Neural cell (in vitro differentiated cells): ENCODE data around the gene PTPRC. TPM values are rescaled to one million over a fixed set of nuclear protein-coding genes. Genes with fewer than 3 reads are reported as not detected.

ENCODE experiments used
- H2AFZ ChIP-seq: fragments of 200-600, 300-800 bp; sonication (generic), shearing (Covaris generic); 2 replicates; pipeline ENCODE4 v1.6.0; 2014; ENCODE audit warnings: low read depth, mild to moderate bottlenecking, antibody characterized with exemption, low read length, moderate library complexity
- H3F3A ChIP-seq: fragments of 200-600 bp; shearing (Covaris generic); 2 replicates; pipeline ENCODE4 v1.6.1; 2016; ENCODE audit warnings: mild to moderate bottlenecking, moderate library complexity, mixed read lengths, antibody characterized with exemption, low read length; ENCODE audit not compliant: insufficient read depth, poor library complexity, severe bottlenecking
- H3K27ac ChIP-seq: fragments of 200-600, 300-800 bp; sonication (generic), shearing (Covaris generic); 2 replicates; pipeline ENCODE4 v1.5.1; 2014; ENCODE audit warnings: mild to moderate bottlenecking, low read length, moderate library complexity
- H3K27me3 ChIP-seq: fragments of 300-800, 200-600 bp; sonication (generic), shearing (Covaris generic); 2 replicates; pipeline ENCODE4 v1.6.0; 2014; ENCODE audit warnings: mild to moderate bottlenecking, low read depth, low read length, moderate library complexity; ENCODE audit not compliant: insufficient read depth
- H3K36me3 ChIP-seq: fragments of 300-800, 200-600 bp; sonication (generic), shearing (Covaris generic); 2 replicates; pipeline ENCODE4 v1.5.1; 2014; ENCODE audit warnings: mild to moderate bottlenecking, antibody characterized with exemption, low read length, moderate library complexity; ENCODE audit not compliant: insufficient read depth
- H3K4me2 ChIP-seq: fragments of 300-800, 200-600 bp; sonication (generic), shearing (Covaris generic); 2 replicates; pipeline ENCODE4 v1.6.0; 2014; ENCODE audit warnings: mild to moderate bottlenecking, low read length
- H3K4me3 ChIP-seq: fragments of 300-800, 200-600 bp; sonication (generic), shearing (Covaris generic); 2 replicates; pipeline ENCODE4 v1.5.1; 2014; ENCODE audit warnings: mild to moderate bottlenecking, low read length, moderate library complexity
- H3K79me2 ChIP-seq: fragments of 200-600 bp; shearing (Covaris generic); replicated peaks from 2 replicates; pipeline ENCODE4 v1.6.0; 2014; ENCODE audit warnings: mild to moderate bottlenecking, low read length, moderate library complexity; ENCODE audit not compliant: insufficient read depth
- H3K9ac ChIP-seq: fragments of 300-800, 200-600 bp; sonication (generic), shearing (Covaris generic); 2 replicates; pipeline ENCODE4 v1.6.1; 2016; ENCODE audit warnings: mild to moderate bottlenecking, low read length, mixed read lengths
- H3K9me2 ChIP-seq: fragments of 200-600 bp; shearing (Covaris generic); 2 replicates; pipeline ENCODE4 v1.6.1; 2016; ENCODE audit warnings: mild to moderate bottlenecking, low read length, mixed read lengths; ENCODE audit not compliant: insufficient read depth
- H3K9me3 ChIP-seq: fragments of 200-600, 300-800 bp; sonication (generic), shearing (Covaris generic); 2 replicates; pipeline ENCODE4 v1.6.1; 2016; ENCODE audit warnings: mild to moderate bottlenecking, mixed run types, low read length, moderate library complexity, mixed read lengths
- H4K20me1 ChIP-seq: fragments of 200-600 bp; shearing (Covaris generic); 2 replicates; pipeline ENCODE4 v1.6.1; 2016; ENCODE audit warnings: mild to moderate bottlenecking, mixed run types; ENCODE audit not compliant: insufficient read depth
- CTCF ChIP-seq: fragments of 450-650 bp; IDR thresholded peaks from 2 replicates; pipeline ENCODE4 v1.5.1; 2014; ENCODE audit warnings: antibody characterized with exemption, mild to moderate bottlenecking, moderate library complexity; ENCODE audit not compliant: poor library complexity, severe bottlenecking
- EP300 ChIP-seq: fragments of 450-650 bp; conservative IDR thresholded peaks from 2 replicates; pipeline ENCODE4 v1.6.1; 2014; ENCODE audit warnings: antibody characterized with exemption, mild to moderate bottlenecking, moderate library complexity; ENCODE audit not compliant: poor library complexity, severe bottlenecking
- EZH2 ChIP-seq: fragments of 200-600, 300-800 bp; shearing (Covaris generic), sonication (generic); IDR thresholded peaks from 2 replicates; pipeline ENCODE4 v1.6.1; 2014; ENCODE audit warnings: antibody characterized with exemption, low read length, borderline replicate concordance, mild to moderate bottlenecking; ENCODE audit not compliant: insufficient read depth, poor library complexity, severe bottlenecking
- MXI1 ChIP-seq: fragments of 450-650 bp; conservative IDR thresholded peaks from 2 replicates; pipeline ENCODE4 v1.6.1; 2014; ENCODE audit warnings: antibody characterized with exemption, mild to moderate bottlenecking; ENCODE audit not compliant: poor library complexity, severe bottlenecking
- POLR2AphosphoS5 ChIP-seq: IDR thresholded peaks from 2 replicates; pipeline ENCODE4 v1.6.1; 2012
- RAD21 ChIP-seq: fragments of 450-650 bp; conservative IDR thresholded peaks from 2 replicates; pipeline ENCODE4 v1.6.1; 2014; ENCODE audit warnings: antibody characterized with exemption, mild to moderate bottlenecking, moderate library complexity
- SMC3 ChIP-seq: fragments of 450-650 bp; conservative IDR thresholded peaks from 2 replicates; pipeline ENCODE4 v1.6.1; 2014; ENCODE audit warnings: antibody characterized with exemption, mild to moderate bottlenecking, moderate library complexity; ENCODE audit not compliant: poor library complexity
- TAF1 ChIP-seq: IDR thresholded peaks from 2 replicates; pipeline ENCODE4 v1.6.1; 2012; ENCODE audit warnings: low read depth
- polyA plus RNA-seq: library from polyadenylated mRNA; depleted of rRNA; stranded (reverse); fragments of >200 nt; gene quantifications from 2 replicates; pipeline ENCODE4 v1.2.3, GENCODE V29; 2014
- TF ChIP-seq, protein P1 (sequence below): IDR thresholded peaks from 2 replicates; pipeline ENCODE4 v1.6.1; 2012; ENCODE audit warnings: borderline replicate concordance

PTPRC gene
- polyA plus RNA-seq, 1 donor from 2014 or later, result 0.12 TPM

DNA sequence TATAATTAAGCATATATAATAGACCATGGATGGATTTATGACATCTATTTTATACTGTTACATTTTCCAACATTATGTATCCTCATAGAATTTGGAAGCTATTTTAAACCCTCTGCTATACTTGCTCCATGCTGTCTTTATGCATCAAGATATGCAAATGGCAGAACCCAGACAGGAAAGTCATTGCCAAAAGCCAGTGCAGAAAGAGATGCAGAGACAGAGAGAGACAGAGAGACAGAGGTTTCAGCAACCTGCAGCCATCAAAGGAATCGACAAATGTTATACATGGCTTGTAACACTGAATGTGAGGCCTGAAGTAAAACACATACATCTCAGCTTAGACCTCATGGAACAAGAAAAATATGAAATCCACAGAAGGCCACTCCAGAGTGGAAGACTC lies 7.5 kb upstream of the PTPRC start:
- no peak overlapping the region for H2AFZ ChIP-seq
- no peaks in the 10 kb centered on the region for H3F3A ChIP-seq
- no peak overlapping the region for H3K4me2 ChIP-seq
- no peaks in the 10 kb centered on the region for H3K27me3 ChIP-seq
- no peaks in the 10 kb centered on the region for H3K9me3 ChIP-seq
- H3K9ac ChIP-seq, result no peak overlapping the region
- no peaks in the 10 kb centered on the region for H3K9me2 ChIP-seq
- no peaks in the 10 kb centered on the region for H3K79me2 ChIP-seq
- no peak overlapping the region for H3K27ac ChIP-seq
- H3K36me3 ChIP-seq, result no peaks in the 10 kb centered on the region
- H4K20me1 ChIP-seq, result no peaks in the 10 kb centered on the region
- TF ChIP-seq RAD21, result no peak
- TF ChIP-seq CTCF, result no peak
- no peak for TF ChIP-seq EZH2
- no peak for TF ChIP-seq POLR2AphosphoS5
- no peak for TF ChIP-seq MXI1
- TF ChIP-seq, protein P1, sequence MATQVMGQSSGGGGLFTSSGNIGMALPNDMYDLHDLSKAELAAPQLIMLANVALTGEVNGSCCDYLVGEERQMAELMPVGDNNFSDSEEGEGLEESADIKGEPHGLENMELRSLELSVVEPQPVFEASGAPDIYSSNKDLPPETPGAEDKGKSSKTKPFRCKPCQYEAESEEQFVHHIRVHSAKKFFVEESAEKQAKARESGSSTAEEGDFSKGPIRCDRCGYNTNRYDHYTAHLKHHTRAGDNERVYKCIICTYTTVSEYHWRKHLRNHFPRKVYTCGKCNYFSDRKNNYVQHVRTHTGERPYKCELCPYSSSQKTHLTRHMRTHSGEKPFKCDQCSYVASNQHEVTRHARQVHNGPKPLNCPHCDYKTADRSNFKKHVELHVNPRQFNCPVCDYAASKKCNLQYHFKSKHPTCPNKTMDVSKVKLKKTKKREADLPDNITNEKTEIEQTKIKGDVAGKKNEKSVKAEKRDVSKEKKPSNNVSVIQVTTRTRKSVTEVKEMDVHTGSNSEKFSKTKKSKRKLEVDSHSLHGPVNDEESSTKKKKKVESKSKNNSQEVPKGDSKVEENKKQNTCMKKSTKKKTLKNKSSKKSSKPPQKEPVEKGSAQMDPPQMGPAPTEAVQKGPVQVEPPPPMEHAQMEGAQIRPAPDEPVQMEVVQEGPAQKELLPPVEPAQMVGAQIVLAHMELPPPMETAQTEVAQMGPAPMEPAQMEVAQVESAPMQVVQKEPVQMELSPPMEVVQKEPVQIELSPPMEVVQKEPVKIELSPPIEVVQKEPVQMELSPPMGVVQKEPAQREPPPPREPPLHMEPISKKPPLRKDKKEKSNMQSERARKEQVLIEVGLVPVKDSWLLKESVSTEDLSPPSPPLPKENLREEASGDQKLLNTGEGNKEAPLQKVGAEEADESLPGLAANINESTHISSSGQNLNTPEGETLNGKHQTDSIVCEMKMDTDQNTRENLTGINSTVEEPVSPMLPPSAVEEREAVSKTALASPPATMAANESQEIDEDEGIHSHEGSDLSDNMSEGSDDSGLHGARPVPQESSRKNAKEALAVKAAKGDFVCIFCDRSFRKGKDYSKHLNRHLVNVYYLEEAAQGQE, result no peak
- no peak for TF ChIP-seq SMC3
- no peak for TF ChIP-seq EP300
- TF ChIP-seq TAF1, result no peak
- H3K4me3 ChIP-seq, result no peak overlapping the region

- Histone ChIP-seq H3K27me3 (no peaks in the 10 kb centered on the region), H3K4me3 (no peak overlapping the region), H3K9me2 (no peaks in the 10 kb centered on the region), H2AFZ (no peak overlapping the region), H3K9me3 (no peaks in the 10 kb centered on the region), H4K20me1 (no peaks in the 10 kb centered on the region), H3K9ac (no peak overlapping the region), H3K36me3 (no peaks in the 10 kb centered on the region), H3K4me2 (no peak overlapping the region), H3K79me2 (no peaks in the 10 kb centered on the region), H3K27ac (no peak overlapping the region), H3F3A (no peaks in the 10 kb centered on the region)
- no peak for TF ChIP-seq TAF1
- no peak for TF ChIP-seq POLR2AphosphoS5
- no peak for TF ChIP-seq SMC3
- no peak for TF ChIP-seq MXI1
- no peak for TF ChIP-seq EP300
- no peak for TF ChIP-seq EZH2
- no peak for TF ChIP-seq CTCF
- TF ChIP-seq, protein P1, result no peak
- TF ChIP-seq RAD21, result no peak
These were observed 6.8 kb upstream of the PTPRC start for GRCh38 chr1:198632007-198632406.
